Head of caudate nucleus (tissue), 42 donors: ENCODE measurements around the gene CHRNB2.
"Not testable (repeated sequence)": the region's sequence is repeated elsewhere in the genome, so short reads cannot be mapped to it uniquely, and the experiment has no call there.

Experiments used
- DNase-seq, 42 donors: peaks; one replicate each; pipeline versions ENCODE4 v3.0.0 to v3.0.0-alpha.2; 2020 to 2021; ENCODE audit warnings: mixed read lengths in 7 of 42
- intact Hi-C: fragments of 100-400 bp; cut with DNase I; formaldehyde crosslinking; loops from one replicate; pipeline ENCODE4 v1.15.0; 2022

Gene CHRNB2, protein sequence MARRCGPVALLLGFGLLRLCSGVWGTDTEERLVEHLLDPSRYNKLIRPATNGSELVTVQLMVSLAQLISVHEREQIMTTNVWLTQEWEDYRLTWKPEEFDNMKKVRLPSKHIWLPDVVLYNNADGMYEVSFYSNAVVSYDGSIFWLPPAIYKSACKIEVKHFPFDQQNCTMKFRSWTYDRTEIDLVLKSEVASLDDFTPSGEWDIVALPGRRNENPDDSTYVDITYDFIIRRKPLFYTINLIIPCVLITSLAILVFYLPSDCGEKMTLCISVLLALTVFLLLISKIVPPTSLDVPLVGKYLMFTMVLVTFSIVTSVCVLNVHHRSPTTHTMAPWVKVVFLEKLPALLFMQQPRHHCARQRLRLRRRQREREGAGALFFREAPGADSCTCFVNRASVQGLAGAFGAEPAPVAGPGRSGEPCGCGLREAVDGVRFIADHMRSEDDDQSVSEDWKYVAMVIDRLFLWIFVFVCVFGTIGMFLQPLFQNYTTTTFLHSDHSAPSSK

DNA sequence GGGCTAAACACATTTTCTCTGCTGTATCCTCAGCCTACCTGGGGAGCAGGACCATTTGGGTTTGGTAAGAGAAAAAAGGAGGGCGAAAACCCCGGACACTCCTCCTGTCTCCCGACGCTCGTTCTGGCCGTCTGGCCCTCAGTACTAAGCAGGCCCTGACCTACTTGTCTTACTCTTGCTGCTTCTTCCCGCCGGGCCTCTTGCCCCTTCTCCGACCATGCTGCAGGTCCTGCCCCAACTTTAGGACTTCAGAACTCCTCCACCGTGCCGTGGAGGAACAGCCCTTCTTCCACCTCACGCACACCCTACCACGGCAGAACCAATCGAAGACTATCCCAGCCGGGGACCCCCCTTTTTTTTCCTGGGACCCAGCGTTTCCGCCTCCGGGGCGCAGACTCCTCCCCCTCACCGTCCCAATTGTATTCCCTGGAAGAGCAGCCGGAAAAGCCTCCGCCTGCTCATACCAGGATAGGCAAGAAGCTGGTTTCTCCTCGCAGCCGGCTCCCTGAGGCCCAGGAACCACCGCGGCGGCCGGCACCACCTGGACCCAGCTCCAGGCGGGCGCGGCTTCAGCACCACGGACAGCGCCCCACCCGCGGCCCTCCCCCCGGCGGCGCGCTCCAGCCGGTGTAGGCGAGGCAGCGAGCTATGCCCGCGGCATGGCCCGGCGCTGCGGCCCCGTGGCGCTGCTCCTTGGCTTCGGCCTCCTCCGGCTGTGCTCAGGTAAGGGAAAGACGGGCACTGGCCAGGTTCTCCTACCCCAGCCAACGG is at the start of gene CHRNB2:
TSS of gene CHRNB2 (plus strand) at position 393 of the 771 bp plus-strand sequence. CDS start at position 660, 267 bp downstream.
- DNase-seq = peak; percentile 32 to 86 (median 71)
- intact Hi-C loops = no loop called here

DNA sequence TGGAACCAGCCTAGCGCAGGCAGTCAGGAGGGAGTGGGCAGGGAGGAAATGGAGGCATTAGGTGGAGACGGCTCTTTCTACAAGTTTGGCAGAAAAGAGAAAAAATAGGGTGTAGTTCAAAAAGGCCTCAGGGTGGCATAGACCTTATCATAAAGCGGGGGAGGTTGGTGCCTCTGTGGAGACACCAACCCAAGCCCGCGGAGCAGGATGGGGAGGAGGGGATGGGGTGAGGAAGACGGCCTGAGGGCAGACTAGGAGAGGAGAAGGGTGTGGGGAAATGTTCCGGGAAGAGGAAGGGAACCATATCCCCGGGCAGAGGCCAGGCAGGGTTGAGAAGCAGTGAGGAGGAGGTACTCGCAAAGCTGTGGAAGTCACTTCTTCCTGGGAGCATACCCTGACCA is 48.0 kb upstream of the CHRNB2 start:
- DNase-seq = no peak
- intact Hi-C loops = no loop called here

DNA sequence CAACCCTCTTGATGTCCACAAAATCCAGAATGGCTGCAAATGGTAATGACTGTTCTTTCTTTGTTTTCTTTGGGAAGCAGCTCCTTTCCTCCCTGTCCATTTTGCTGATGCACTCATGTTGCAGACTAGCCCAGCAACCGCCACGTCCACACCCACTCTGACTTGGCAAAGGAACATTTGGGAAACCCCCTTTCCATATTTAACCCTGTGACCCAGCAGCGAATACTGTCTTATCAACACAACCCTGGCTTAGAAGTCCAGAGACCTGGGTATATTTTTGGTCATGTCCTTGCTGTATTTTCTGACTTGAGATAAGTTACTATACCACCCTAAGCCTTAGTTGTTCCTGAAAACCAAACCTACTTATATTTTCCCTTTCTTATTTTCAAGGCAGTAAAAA is 47.2 kb upstream of the CHRNB2 start:
- intact Hi-C loops = no loop called here
- DNase-seq = no peak

- DNase-seq = no peak
- intact Hi-C loops = no loop called here
Observed at GRCh38 chr1:154521695-154522094, 45.9 kb upstream of the CHRNB2 start.

- intact Hi-C loops = no loop called here
- no peak for DNase-seq
Observed at GRCh38 chr1:154524881-154525280, 42.7 kb upstream of the CHRNB2 start.

GRCh38 chr1:154527192-154527591 is 40.4 kb upstream of the CHRNB2 start:
- intact Hi-C loops = no loop called here
- no peak for DNase-seq

DNA sequence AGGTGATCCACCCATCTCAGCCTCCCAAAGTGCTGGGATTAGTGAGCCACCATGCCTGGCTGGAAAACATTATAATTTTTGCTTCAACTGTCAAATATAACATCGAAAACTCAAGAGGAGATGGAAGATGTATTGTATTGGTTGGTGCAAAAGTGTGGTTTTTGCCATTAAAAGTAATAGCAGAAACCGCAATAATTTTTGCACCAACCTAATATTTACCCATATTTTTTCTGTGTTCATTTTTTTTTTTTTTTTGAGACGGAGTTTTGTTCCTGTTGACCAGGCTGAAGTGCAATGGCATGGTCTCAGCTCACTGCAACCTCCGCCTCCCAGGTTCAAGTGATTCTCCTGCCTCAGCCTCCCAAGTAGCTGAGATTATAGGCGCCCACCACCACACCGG is 38.3 kb upstream of the CHRNB2 start:
- intact Hi-C loops = no loop called here

GRCh38 chr1:154531950-154532349 is 35.6 kb upstream of the CHRNB2 start:
- DNase-seq, intact Hi-C loops: not testable (repeated sequence)

More for the DNA sequence above, 38.3 kb upstream of the CHRNB2 start:
- DNase-seq = no peak

DNA sequence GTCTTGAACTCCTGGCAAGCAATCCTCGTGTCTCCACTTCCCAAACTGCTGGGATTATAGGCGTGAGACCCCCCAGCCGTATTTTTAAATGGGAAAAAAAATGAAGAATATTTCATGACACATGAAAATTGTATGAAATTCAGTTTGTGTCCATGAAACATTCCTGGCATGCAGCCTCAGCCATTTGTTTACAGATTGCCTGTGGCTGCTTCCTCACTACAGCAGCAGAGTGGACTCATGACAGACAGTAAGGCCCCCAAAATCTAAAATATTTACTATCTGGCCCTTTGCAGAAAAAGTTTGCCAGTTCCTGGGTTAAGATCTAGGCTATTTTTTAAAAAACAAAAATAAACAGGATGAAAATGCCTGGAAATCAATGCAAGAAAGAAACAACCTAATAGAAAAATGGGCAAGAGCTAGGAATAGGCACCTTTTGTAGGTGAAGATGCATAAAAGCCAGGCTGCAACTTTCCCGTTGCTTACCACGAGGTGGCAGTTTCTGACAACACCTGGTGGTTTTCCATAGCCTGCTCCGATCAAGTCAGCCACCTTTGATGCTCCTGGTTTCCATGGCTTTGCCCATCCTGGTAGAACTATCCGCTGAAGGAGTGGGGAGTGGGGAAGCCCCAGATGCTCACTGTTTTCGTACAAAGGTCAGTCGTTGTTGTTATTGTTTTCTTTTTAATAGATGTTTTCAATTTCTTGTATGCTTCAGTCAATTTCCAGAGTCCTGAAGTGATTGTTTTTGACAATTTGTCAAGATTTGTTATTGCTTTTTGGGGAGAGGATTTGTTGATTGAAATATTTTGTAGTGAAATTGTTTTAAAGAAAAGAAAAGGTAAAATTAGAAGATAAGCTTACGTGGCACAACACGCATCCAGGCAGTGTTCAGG is 33.4 kb upstream of the CHRNB2 start:
- peak in 2 of 42 donors; percentile 24 to 47 for DNase-seq
- intact Hi-C loops = no loop called here

GRCh38 chr1:154536570-154536969 is 31.0 kb upstream of the CHRNB2 start:
- intact Hi-C loops = no loop called here
- no peak for DNase-seq

DNA sequence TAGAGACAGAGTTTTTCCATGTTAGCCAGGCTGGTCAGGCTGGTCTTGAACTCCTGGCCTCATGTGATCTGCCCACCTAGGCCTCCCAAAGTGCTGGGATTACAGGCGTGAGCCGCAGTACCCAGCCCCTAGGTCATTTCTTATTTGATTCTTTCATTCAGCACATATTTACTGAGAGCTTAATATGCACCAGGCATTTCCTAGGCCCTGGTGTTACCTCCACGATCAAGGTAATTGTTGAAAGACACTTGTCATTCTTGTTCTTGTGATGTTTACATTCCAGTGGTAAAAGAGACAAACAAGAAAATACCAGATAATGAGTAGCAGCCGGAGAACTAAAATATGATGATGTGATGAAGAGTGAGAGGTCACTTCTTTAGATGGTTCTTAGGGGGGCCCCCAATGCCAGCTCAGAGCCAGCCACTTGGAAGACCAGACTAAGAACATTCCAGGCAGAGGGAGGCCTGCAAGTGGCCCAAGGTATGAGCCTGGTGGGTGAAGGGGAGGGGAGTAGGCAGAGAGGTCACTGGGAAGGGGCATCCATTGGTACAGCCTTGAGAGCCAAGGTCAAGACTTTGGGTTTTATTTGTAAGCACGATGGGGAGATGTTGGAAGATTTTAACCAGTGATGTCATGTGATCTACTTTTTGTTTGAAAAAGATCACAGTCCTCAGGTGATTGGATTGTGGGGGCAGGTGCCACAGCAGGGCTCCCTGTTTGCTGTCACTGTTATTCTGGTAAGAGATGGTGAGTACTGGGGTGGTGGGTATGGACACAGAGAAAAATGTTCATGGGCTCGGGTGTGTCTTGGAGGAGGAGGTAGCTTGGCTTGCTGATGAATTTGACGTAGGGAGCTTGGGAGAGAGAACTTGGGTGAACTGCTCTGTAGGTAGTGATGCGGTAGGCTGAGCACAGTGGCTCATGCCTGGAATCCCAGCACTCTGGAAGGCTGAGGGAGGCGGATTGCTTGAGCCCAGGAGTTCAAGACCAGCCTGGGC is 27.8 kb upstream of the CHRNB2 start:
- intact Hi-C loops = no loop called here
- no peak for DNase-seq

GRCh38 chr1:154541231-154541630 is 26.3 kb upstream of the CHRNB2 start:
- DNase-seq = no peak
- intact Hi-C loops = no loop called here

- peak; percentile 29 to 82 (median 62) for DNase-seq
- intact Hi-C loops = loop anchor here (5.0 kb wide), 1 partner anchor 64 kb away; no protein-coding TSS in a partner anchor
Observed at GRCh38 chr1:154546264-154547063, 21.1 kb upstream of the CHRNB2 start.

DNA sequence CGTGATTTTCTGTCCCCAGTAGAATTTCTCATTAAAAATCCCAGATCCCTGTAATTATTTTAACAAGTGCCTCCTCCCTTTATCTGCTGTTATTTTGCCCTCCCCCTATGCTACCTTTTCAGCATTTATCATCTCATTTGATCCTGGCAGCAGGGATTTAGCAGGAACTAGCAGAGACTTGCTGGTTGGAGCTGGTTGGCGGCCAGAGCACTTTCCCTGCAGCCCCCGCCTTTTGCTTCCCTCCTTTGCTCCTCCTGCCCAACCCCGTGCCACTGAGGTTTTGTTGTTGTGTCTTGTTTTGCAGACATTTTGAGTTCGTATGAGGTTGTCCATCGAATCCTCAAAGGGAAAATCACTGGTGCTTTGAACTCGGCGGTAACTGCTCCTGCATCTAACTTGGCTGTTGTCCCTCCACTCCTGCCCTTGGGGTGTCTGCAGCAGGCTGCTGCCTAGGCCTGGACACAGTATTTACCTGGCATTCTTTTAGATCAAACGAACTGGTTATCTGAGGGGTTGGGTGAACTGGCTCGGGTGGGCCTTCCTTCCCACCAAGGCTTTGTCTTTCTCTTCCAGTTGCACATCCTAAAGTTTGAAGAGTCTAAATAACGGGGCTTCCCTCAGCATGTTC is 20.4 kb upstream of the CHRNB2 start:
- intact Hi-C loops = loop anchor here (5.0 kb wide), 1 partner anchor 65 kb away; no protein-coding TSS in a partner anchor
- DNase-seq = no peak

DNA sequence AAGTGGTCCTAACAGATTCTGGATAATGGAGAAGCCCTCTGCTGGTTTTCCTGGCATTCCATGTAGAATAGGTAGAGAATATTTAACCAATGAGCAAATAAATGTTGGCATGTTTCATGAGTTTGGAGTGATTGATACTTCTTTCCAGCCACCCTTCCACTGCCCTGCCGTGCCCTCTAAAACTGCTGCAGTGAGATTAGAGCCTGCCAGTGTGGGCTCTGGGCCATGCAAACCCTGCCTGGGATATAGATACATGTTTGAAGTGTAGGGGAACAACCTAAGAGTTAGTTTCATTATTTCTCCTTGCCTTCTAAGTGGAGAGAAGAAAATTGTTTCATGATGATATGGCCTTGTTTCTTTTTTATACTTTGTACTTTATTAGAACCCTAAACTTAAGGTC is 19.6 kb upstream of the CHRNB2 start:
- intact Hi-C loops = loop anchor here (5.0 kb wide), 1 partner anchor 66 kb away; no protein-coding TSS in a partner anchor
- DNase-seq = no peak

DNA sequence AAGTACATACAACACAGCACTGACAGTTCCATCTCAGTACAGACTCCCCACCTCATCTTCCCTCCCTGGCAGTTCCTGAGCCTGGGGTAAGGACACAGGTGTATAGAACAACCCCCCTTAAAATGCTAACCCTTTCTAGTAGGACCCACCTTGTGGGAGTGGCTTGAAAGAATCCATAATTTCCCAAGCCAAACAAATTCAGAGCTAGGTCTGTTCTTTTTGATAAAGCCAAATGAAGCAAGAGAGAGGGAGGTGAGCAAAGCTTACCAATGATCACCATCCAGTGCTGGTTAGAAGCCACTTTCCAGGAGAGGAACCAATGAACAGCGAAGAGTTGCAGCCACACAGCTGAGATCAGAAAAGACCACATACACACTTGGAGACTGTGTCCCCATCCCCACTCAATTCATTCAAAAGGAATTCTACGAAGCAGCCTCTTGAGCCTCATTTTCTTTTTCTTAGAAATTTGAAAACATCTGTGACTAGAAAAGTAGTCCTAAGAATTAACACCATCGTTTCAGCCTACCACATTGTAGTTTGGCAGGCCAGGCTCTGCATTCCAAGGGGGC is 18.3 kb upstream of the CHRNB2 start:
- intact Hi-C loops = loop anchor here (5.0 kb wide), 1 partner anchor 67 kb away; no protein-coding TSS in a partner anchor
- no peak for DNase-seq
